COR-L47 (cell line): ENCODE measurements around the gene CDK6.

Experiments used
- DNase-seq: peaks from one replicate; lab custom pipeline; 2025; lab: John Stamatoyannopoulos, UW

CDK6 gene

GRCh38 chr7:92793656-92794205, 42.6 kb downstream of the CDK6 start:
- no peak for DNase-seq

GRCh38 chr7:92790992-92791391, 45.4 kb downstream of the CDK6 start:
- DNase-seq = no peak

GRCh38 chr7:92788559-92789183, 47.7 kb downstream of the CDK6 start:
- DNase-seq = no peak

DNA sequence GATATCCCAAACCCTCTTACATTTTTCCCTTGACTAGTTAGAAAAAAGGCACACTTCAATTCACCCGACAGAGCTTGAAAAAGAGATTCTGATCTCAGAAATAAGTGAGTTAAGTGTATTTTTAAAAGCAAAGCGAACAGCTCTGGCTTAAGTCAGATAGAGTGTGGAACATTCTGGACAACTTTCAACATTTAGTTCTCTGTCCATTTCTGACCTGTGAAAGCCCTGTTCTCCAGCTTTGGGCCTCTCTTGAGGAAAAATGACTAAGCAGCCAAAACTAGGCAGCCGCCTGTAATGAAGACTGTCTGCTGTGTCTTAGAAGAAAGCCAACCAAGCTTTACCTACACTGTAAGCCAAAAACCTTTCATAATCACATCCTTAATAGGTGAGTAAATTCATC, 50.5 kb downstream of the CDK6 start:
- no peak for DNase-seq

DNA sequence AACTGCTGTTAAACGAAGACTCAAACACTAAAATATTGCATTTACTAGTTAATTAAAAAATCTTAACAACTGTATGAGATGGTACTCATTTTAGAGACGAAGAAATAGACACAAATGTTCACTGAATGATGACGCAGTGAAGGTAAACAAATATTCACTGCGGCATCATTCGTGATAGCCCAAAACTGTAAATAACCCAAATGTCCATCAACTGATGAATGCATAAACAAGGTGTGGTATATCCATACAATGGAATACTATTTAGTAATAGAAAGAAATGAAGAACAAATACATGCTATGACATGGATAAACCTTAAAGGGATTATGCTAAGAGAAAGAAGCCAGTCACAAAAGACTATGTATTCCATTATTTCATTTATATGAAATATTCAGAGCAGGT, 51.4 kb downstream of the CDK6 start:
- DNase-seq = no peak

GRCh38 chr7:92783260-92784201, 52.8 kb downstream of the CDK6 start:
- DNase-seq = no peak

- no peak for DNase-seq
Observed at GRCh38 chr7:92782855-92783254, 53.5 kb downstream of the CDK6 start.

DNA sequence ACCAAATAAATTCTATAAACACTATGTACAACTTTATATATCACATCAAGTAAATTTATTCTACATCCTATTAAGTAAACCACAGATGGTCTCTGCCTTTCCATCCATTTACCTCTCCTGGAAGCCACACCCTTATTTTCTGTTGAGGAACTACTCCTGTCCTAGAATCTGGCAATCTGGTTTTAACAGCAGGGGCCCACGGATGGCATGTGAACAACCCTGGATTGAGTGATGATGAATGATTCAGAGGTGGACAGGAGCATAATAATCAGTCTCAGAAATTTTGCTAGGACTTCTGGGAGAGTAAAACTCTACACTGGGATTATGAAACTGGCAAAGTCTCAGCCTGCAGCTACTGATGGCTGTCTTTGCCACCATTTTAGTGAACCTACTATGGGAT, 54.1 kb downstream of the CDK6 start:
- DNase-seq = no peak

GRCh38 chr7:92781117-92781720, 55.2 kb downstream of the CDK6 start:
- DNase-seq = peak; percentile 54

- DNase-seq = no peak
Observed at GRCh38 chr7:92778972-92779371, 57.4 kb downstream of the CDK6 start.

- no peak for DNase-seq
Observed at GRCh38 chr7:92777993-92778392, 58.4 kb downstream of the CDK6 start.

- no peak for DNase-seq
Observed at GRCh38 chr7:92773808-92774207, 62.6 kb downstream of the CDK6 start.

- no peak for DNase-seq
Observed at GRCh38 chr7:92769844-92770243, 66.5 kb downstream of the CDK6 start.

DNA sequence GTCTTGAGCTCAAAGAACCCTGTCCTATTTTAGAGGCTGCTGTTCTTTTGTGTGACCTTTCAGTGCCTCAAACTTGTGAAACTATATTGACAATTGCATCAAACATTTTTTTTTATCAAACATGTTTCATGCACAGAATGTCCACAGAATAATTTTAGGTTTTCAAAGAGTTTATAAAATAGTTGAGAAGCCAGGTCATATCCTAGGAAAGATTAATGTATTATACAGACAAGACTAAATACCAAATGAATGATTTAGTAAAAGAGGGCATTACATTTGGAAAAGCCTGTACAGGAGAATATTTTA, 67.0 kb downstream of the CDK6 start:
- DNase-seq = no peak

- no peak for DNase-seq
Observed at GRCh38 chr7:92768501-92769393, 67.6 kb downstream of the CDK6 start.

DNA sequence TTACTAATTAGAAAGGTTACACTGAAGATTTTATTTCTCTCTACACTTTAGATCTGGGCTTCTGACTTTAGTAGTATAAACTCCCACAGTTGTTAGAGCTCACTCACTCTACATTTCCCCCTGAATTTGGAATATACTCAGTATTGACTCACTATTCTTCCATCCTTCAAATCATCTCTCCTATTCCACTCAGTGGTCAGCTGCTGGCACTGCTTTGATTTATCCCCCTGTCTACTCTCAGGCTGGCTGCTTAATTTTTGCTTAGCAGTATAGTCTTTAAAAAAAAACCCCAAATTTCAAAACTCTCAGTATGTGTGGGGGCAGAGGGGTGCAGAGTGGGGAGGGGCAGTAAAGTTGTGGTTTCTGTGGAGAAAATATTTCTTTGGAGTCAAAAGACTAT, 68.9 kb downstream of the CDK6 start:
- no peak for DNase-seq

DNA sequence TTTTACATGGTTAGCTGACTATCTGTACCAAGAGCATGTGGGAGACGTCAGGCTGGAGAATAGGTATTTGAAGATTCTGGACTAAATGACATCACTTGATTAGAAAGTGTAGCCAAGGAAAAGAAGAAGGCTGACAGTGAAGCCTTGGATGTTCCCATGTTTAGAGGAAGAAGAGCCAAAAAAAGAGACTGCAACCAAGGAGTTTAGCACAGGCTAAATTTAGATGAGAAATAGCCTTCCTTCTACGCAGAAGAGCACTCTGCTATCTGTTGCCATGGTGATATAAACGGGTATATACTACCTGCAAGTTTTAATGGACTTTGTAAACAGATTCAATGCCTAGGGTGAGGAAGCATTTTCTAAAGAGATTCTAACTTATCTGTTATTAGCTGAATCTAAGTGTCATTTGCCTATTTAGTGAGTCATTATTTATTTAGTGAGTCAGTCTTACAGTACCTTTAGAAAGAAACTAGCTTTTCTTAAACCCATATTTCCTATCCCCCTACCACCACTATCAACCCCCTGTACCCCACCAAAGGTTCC, 69.8 kb downstream of the CDK6 start:
- DNase-seq = peak; percentile 26

GRCh38 chr7:92765725-92766124, 70.6 kb downstream of the CDK6 start:
- no peak for DNase-seq

DNA sequence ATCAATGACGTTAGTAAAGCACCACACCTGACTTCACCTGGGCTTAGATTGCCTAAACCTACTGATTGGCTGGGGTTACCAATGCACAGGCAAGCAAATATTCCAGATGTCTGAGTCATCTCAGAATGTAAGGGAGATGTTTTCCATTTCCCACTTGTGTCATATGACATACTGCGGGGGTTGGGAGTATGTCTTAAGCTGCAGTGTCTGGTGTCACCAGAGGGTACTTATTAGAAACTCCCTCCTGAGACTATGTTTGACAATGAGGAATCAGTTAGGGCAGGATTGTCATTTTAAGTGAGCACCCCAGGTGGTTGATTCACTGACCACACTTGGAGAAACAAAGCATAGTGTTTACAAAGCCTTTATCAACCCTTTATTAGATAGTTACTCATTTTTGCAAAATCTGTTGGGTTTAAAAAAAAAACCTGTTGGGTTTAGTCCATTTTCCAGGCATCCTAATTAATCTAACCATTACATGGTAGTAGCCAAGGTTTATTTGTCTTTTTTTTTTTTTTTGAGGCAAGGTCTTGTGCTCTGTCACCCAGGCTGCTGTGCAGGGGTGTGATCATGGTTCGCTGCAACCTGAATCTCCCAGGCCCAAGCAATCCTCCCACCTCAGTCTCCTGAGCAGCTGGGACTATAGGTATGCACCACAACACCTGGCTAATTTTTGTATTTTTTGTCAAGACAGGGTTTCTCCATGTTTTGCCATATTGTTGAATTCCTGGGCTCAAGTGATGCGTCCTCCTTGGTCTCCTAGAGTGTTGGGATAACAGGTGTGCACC, 72.5 kb downstream of the CDK6 start:
- peak; percentile 66 for DNase-seq

GRCh38 chr7:92762851-92763250, 73.5 kb downstream of the CDK6 start:
- no peak for DNase-seq
